Inferior parietal cortex (tissue), 1 donor: Measurements from ENCODE around the gene DLGAP4.
"Not testable (repeated sequence)": the region's sequence is repeated elsewhere in the genome, so short reads cannot be mapped to it uniquely, and the experiment has no call there.

Experiments
- DNase-seq: peaks from one replicate; pipeline ENCODE4 v3.0.0-alpha.2; 2016; ENCODE audit errors: extremely low spot score

The DLGAP4 gene

GRCh38 chr20:36355469-36356171 lies 49.5 kb downstream of the DLGAP4 start:
- DNase-seq: no peak

DNA sequence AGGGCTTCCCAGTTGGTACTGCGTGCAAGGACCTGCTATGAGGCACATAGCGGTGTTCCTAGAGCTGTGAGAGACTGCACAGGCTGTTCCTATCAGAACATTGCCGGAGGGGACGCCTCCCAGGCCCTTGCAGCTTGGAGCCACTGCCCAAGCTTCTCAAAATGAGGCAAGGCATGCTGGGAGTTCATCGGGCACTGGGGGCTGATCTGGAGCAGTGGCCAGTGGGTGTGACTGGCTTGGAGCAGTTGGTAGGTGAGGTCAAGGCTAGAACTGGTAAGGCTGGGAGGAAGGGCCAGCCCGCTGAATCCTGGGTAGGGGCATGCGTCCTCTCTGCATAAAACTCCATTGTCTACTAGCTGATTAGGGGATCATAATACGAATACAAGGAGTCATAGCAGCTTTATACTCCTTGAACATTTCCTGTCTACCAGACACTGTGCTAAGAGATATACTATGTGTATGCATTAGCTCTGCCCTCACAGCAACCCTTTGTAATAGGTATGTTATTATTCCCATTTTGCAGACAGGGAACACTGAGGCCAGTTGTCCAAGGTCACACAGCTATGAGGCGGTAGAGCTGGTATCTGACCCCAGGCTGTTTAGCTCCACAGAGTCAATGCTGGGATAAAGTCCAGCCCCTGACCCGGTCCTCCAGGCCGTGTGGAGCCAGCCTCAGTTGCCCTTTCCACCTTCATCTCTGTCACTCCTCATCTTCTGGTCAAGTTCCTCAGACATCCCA lies 53.7 kb downstream of the DLGAP4 start:
- no peak for DNase-seq

DNA sequence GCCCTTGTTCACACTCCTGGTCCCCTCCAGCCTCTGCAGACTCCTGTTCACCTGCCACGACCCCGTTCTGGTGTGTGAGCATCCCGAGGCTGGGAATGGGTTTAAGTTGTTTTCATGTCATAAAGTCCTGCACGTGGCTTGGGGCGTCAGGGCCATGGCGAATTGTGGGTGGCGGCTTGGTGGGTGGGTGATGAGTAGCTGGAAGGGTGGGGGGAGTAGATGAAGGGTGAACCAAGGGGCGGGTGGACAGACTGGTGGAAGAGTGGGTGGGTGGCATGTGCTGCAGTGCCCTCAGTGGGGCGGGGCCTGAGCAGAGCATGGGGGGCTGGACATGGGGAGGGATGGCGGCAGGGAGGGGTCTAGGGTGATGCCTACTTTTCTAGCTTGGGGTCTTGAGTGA lies 54.3 kb downstream of the DLGAP4 start:
- no peak for DNase-seq

DNA sequence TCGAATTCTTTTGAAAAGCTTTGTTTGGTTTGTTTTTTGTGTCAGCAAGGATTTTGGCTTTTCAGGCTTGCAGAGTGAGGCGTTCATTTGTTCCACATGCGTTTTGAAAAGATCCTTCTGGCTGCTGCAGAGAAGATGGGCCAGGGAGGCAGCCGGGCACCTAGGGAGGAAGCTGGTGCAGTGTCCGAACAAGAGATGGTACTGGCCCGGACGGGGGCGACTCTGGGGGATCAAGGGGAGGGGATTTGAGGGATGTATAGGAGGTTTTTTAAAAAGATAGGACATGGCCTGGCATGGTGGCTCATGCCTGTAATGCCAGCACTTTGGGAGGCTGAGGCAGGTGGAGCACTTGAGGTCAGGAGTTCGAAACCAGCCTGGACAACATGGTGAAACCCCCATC lies 55.3 kb downstream of the DLGAP4 start:
- no peak for DNase-seq

GRCh38 chr20:36362261-36362660 lies 56.1 kb downstream of the DLGAP4 start:
- no peak for DNase-seq

DNA sequence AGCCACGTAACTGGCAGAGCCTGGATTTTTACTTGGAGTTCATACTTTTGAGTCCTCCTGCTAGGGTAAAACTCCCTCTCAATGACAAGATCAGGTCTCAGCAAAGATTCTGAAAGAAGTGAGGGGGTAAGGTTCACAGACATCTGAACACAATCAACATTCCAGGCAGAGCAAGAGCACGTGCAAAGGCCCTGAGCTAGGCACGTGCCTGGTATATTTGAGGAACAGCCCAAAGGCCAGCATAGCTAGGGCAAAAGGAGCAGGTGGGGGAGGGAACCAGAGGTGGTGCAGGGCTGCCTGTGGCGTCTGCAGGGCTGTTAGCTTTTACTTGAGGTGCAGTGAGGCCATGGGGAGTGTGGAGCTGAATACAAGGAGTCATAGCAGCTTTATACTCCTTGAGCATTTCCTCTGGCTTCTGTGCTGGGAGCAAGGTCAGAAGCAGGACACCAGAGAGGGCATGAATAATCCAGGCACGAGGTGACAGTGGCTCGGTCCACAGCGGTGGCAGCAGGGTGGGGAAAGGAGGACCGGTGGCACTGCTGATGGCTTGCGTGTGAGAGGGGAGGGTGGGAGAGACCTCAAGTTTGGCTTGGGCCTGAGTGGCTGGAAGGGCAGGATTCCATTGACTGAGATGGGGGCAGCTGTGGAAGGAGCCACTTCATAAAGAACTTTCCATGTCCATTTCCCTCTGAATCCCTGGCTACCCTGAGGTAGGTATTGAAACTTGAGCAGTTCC lies 57.0 kb downstream of the DLGAP4 start:
- no peak for DNase-seq

DNA sequence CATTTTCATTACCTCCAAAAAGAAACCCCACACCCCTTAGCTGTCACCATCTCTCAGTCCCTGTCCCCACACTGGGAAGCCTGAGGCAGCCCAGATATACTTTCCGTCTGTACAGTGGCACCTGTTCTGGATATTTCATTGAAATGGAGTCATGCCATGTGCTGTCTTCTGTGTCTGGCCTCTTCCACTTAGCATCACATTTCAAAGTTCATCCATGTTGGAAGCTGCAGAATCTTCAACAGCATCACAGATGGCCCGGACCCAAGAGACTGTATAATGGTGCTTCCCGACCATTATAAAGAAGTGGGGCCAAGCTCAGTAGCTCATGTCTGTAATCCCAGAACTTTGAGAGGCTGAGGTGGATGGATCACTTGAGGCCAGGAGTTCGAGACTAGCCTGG lies 58.4 kb downstream of the DLGAP4 start:
- no peak for DNase-seq

GRCh38 chr20:36366623-36367369 lies 60.7 kb downstream of the DLGAP4 start:
- no peak for DNase-seq

DNA sequence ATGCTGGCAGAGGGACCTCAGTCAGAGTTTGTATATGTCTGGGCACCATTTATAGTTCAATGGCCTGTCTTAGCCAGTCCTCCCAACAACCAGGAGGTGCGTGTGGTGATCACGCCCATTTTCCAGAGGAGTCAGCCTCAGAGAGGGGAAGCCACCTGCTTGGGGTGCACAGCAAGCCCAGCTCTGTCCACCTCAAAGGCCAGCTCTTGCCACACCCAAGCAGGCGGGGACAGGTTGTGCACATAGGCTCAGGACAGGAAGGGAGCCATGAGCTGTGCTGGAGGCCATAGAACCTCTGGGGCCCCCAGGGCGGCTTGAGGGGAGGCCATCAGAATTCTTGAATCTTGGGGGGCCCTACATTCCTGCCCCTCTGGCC lies 61.2 kb downstream of the DLGAP4 start:
- DNase-seq: no peak

DNA sequence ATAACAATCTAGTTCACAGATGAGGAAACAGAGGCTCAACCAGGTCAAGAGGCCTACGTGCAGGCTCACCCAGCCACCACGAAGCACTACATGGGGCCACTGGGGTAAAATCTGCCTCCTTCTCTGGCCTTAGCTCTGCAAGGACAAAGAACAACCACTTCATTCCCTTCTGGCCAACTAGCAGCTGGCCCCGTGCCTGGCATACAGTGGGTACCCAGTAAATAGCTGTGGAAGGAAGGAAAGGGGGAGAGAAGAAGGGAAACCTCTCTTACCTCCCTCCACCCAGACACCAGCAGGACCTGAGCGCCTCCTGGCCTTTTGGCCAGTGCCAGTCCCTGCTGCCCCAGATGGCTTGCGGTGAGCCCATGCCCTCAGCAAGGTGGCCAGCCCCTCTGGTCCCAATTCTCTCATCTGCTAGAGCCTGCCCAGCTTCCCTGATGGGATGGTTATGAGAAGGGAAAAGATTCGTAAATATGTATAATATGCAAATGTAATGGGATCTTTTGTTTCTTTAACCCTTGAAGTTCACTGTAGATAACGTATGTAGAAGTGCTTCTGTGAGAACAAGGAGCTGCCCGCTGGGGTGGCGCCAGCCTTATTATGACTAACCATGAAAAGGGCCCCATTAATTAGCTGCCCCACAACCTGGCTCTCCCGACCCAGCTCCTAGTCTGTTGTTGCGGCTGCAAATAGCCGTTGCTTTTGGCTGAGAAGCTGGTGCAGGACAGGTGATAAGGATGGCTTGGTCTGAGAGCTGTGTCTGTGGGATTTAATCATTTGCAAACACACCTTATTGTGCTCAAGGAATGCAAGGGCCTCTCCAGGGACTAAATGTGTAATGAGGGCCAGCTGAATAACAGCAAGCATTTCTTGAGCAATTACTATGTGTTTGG lies 62.0 kb downstream of the DLGAP4 start:
- no peak for DNase-seq

DNA sequence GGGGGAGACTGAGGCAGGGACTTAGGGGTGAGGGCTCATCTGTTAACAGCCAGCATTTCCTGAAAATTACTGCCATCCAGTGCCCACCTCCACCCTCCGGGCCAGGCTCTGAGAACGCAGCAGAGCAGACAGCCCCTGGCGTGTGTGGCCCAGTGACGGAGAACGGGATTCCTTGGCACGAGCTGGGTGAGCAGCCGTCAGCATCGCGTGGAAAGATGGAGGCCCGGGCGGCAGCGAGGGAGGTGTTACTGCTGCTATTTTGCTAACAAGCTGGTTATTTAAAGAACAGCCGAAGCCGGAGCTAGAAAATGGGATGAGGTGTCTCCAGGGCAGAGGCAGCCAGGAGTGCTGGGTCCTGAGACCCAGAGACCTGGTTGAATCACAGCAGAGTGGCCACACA lies 62.7 kb downstream of the DLGAP4 start:
- no peak for DNase-seq

DNA sequence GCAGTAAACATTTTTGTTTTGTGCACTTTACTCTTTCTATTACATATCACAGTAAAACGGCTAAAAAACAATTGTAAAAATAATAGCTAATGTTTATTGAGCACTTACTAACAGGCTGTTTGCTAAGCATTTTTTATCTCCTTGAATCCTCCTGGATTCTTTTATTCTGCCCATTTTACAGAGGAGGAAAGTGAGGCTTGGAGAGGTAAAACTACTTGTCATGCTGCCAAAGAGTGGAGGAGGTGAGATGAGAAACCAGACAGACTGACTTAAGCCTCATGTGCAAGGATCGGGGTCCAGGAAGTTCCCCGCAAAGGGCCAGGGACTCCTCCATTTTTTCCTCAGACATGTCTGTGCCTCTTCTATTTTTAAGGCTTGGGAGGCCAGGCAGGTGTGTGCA lies 63.6 kb downstream of the DLGAP4 start:
- DNase-seq: no peak

DNA sequence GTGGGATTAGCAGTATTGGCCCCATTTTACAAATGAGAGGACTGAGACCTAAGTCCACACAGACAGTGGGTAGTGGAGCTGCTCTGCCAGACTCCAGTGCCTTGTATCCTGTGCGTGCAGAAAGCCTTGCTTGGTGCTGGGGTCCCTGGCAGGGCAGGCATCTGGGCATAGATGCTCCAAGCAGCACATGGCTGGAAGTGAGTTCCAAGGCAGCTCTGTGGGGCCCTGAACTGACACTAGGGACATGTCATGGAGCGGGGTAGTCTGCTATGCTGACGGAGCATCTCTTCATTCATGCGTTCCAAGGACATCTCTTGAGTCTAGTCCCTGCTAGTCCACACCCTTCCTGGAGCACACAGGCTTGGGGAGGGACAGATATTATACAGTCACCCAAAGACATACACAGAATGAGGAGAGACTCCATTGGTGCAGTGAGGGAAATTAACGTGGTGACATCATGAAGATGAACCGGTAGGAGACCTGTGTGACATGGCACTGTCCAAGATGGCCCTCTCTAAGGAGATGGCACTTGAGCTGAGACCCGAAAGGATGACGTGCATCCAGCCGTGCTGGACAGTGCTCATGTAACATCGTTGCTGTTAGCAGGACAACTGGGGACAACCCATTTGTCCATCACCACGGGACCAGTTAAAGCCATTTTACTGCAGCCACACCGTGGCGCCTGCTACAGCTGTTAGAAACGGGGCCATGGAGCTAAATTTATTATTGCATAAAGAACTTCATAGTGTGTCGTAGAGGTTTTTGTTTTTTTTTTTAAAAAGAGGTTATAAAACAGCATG lies 65.1 kb downstream of the DLGAP4 start:
- no peak for DNase-seq

GRCh38 chr20:36372666-36373065 lies 66.5 kb downstream of the DLGAP4 start:
- no peak for DNase-seq

DNA sequence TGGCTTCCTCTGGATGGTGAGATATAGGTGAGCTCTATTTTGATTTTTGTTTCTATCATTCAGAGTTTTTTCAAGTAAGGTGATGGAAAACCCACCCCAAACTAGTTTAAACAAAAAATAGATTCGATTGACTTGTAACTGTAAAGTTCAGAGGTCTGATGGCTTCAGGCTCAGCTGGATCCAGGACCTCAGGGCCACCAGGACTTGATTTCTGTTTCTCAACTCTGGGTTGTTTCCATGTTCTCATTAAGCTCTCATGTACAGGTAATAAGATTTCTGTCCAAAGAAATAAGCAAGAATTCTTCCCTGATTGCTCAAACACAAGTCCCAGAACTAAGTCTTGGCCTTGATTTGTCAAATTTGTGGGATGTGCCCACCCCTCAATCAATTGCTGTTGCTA lies 67.0 kb downstream of the DLGAP4 start:
- no peak for DNase-seq

DNA sequence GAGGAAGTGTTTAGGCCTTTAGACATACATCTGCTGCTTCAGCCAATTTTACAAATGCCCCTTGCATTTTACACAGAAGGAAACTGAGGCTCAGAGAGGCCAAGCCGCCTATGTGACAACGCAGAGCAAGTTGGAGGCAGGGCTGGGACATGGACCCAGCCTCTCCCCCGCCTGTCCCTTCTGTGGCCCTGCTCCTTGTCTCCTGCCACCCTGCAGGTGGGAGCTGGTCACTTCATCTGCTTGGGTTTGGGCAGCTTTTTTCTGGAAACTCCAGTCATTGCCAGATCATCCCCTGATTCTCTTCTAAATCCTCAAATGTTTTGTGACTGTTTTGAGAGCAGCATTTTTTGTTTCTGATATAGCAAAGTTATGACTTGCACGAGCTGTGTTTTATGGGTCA lies 68.9 kb downstream of the DLGAP4 start:
- no peak for DNase-seq

DNA sequence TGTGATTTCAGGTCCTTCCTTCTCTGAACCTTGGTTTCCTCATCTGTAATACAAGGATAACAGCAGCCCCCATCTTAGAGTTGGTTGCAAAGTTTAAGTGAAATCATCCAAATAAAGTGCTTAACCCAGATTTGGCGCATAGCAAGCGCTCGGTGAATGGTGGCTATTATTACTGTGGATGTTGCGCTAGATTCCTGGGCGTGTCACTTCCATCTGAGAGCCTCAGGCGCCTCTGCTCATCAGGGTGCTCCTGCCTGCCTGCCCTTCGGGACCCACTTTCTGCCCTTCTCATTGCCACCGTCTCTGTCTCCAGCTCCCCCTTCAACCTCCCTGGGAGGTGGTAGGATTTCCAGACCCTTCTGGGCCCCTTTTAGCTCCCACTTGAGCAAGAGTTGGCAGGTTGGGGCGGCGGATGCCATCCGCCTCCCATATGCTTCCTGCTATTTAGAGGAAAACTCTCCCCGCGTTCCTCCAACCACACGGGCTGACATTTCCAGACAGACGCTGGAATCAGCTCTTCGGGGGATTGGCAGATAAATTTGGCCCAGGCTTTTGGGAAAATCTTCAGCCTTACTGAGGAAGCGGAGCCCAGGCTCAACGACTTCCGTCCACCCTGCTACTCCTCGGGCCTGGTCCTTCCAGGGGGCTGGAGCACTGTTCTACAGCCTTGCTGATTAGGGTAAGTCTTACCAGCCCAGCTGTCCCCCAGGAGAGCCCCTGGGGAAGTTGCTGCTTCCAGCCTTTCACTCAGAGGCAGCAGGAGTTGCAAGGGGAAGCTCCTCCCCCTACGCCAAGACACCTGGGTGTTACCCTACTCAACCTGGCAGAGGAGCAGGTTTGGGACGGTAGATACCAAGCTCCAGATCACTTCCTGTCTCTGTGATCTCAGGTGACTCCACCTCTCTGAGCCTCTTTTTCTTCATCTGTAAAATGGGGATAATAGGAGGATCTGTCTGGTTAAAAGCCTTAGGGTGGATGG lies 71.5 kb downstream of the DLGAP4 start:
- no peak for DNase-seq

DNA sequence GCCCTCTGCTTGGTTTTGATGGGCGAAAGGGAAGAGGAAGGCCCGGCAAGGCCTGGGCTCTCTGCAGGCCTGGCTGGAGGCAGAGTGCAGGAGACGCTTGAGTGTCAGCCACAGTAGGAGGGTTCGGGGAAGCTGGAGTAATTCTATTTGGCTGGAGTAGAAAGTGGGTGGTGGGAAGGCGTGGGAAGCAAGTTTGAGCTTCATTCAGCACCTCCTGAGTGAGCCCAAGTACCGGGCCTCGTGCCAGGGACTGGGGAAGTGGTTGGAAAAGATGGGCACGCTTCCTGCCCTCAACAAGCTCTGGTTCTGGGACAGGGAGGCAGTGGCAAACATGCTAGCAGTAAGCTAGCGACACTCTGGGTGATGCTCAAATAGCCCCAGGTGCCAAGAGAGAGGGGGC lies 72.5 kb downstream of the DLGAP4 start:
- DNase-seq: no peak

- DNase-seq: not testable (repeated sequence)
Observed at GRCh38 chr20:36379914-36380313, 73.8 kb downstream of the DLGAP4 start.
